ENCODE measurements around the gene INPP4A.

INPP4A gene

DNA sequence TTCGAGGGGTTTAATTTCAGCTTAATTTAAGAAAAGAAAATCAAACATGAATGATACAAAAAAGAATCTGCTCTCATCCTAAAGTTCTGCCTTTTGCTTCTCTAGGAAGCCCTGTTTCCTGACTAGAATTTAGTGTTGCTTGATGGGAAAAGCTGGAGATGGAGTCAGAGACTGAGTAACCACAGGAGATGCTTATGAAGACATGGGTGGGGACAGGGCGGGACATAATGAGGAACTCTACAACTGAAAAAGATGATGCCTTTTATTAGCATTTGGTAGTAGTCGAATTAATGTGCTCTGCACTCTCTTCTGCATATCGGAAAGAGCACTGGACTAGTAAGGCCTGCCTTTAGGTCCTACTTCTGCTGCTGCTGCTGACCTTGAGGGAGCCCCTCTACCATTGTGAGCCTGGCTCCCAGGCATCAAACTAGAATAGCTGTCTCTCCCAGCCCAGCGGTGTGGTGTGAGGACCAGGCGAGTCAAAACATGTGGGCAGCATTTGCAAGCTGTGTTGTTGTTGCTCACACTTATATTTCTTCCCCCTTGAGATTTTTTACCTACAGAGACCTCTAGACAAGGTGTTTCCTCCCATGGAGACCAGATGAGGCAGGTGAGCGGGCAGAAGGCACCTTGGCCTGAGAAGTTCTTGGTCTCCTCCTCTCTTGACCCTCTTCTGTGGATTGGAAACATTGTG, 61.5 kb downstream of the INPP4A start:
- no peaks in the 10 kb centered on the region for H3K27me3 ChIP-seq (ENCODE audit: insufficient read depth, poor library complexity, severe bottlenecking)
- peaks cover 4% of the 10 kb centered on the region for H3K4me1 ChIP-seq (ENCODE audit: insufficient read depth, poor library complexity, severe bottlenecking)
- TF ChIP-seq, protein P1, sequence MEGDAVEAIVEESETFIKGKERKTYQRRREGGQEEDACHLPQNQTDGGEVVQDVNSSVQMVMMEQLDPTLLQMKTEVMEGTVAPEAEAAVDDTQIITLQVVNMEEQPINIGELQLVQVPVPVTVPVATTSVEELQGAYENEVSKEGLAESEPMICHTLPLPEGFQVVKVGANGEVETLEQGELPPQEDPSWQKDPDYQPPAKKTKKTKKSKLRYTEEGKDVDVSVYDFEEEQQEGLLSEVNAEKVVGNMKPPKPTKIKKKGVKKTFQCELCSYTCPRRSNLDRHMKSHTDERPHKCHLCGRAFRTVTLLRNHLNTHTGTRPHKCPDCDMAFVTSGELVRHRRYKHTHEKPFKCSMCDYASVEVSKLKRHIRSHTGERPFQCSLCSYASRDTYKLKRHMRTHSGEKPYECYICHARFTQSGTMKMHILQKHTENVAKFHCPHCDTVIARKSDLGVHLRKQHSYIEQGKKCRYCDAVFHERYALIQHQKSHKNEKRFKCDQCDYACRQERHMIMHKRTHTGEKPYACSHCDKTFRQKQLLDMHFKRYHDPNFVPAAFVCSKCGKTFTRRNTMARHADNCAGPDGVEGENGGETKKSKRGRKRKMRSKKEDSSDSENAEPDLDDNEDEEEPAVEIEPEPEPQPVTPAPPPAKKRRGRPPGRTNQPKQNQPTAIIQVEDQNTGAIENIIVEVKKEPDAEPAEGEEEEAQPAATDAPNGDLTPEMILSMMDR (IDR thresholded peaks at IDR 0.05; ENCODE audit: poor library complexity, severe bottlenecking) = no peak
- H3K4me3 ChIP-seq (ENCODE audit: severe bottlenecking) = no peak overlapping the region
- H3K36me3 ChIP-seq (ENCODE audit: low read depth) = no peaks in the 10 kb centered on the region
- ATAC-seq (ENCODE audit: low read depth) (no peak; the same call in 2 of the 3 replicates), DNase-seq (ENCODE audit: low spot score) (no peak)
- no peaks in the 10 kb centered on the region for H3K9me3 ChIP-seq (ENCODE audit: severe bottlenecking)
- no peak overlapping the region for H3K27ac ChIP-seq (ENCODE audit: poor library complexity, severe bottlenecking)

DNA sequence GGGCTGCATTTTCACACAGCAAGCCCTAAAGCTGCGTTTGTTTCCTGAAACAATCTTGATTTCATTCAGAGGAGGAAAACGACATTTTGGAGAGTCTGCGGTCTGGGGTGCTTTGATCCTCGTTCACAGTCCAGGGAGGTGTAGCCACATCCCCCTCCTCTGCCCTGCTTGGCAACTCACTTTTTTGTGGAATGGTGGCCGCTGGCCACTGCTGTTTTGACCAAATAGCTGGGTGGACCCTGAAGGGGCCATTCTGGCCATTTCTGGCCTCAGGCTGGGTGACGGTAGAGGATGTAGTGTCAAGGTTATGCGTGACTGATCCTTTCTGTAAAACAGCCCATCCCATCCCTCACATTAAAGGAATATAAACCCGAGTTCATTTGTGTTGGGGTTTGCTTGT, 62.2 kb downstream of the INPP4A start:
- no peaks in the 10 kb centered on the region for H3K9me3 ChIP-seq (ENCODE audit: severe bottlenecking)
- H3K36me3 ChIP-seq (ENCODE audit: low read depth) = no peaks in the 10 kb centered on the region
- peaks cover 4% of the 10 kb centered on the region for H3K4me1 ChIP-seq (ENCODE audit: insufficient read depth, poor library complexity, severe bottlenecking)
- no peak overlapping the region for H3K4me3 ChIP-seq (ENCODE audit: severe bottlenecking)
- TF ChIP-seq, protein P1 (IDR thresholded peaks at IDR 0.05; ENCODE audit: poor library complexity, severe bottlenecking) = no peak
- H3K27ac ChIP-seq (ENCODE audit: poor library complexity, severe bottlenecking) = no peak overlapping the region
- no peaks in the 10 kb centered on the region for H3K27me3 ChIP-seq (ENCODE audit: insufficient read depth, poor library complexity, severe bottlenecking)
- DNase-seq (ENCODE audit: low spot score) (no peak), ATAC-seq (ENCODE audit: low read depth) (no peak)

DNA sequence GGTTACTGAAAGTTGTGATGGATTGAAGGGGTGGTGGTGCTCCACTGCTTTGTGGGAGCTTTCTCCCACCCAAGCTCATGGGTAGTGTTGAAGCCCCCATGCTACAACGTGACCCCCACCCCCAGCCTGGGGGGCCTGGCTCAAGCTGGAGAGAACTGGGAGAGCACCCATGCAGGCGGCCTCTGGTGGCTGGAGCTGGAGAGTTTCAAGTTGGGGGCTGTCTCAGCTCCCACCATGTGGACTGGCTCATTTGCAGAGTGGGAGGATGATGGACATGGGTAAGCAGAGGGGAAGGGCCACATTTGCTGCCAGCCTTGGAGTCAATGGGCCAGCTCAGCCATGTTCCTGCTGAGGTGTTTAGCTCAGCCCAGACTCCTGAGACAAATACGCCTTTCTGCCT, 62.8 kb downstream of the INPP4A start:
- Histone ChIP-seq H3K4me1 (ENCODE audit: insufficient read depth, poor library complexity, severe bottlenecking) (peaks cover 4% of the 10 kb centered on the region), H3K9me3 (ENCODE audit: severe bottlenecking) (no peaks in the 10 kb centered on the region), H3K36me3 (ENCODE audit: low read depth) (no peaks in the 10 kb centered on the region), H3K27me3 (ENCODE audit: insufficient read depth, poor library complexity, severe bottlenecking) (no peaks in the 10 kb centered on the region), H3K4me3 (ENCODE audit: severe bottlenecking) (no peak overlapping the region), H3K27ac (ENCODE audit: poor library complexity, severe bottlenecking) (no peak overlapping the region)
- TF ChIP-seq, protein P1 (IDR thresholded peaks at IDR 0.05; ENCODE audit: poor library complexity, severe bottlenecking) = no peak
- DNase-seq (ENCODE audit: low spot score) = no peak
- no peak for ATAC-seq (ENCODE audit: low read depth)

DNA sequence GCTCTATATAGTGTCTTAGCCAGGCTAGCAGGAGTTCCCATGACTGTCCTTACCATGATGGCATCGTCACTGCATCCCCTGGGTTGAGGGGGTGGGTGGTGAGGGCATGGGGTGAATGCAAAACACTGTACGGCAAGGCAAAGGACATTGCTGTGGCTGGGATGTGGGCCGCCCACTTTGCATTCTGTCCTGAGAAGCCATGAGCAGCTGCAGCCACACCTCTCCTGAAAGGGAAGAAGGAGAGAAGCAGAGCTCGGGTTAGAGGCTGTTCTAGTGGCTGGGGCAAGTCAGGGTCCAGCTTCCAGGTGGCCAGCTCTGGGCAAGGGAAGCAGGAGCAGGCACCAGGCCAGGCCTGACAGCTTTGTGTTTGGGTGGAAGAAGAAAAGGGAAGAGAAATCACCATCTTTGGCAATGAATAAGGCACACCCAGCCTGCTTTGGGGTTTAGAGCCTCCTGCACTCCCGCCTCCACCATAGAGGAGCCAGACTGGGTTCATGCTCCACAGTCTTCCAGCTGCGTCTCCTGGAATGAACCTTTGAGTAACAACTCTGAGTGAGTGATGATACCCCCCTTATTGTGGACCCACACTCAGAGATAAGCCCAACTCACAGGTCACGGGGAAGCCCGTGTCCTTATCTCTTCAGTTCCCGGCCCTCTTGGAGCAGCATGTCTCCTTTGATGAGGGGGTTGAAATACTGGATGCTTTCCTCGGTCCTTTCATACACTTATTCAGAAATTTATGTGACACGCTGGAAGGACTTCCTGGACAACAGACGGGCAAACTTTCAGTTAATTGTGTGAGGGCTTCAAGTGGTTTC, 63.4 kb downstream of the INPP4A start:
- TF ChIP-seq, protein P1 (IDR thresholded peaks at IDR 0.05; ENCODE audit: poor library complexity, severe bottlenecking) = no peak
- Histone ChIP-seq H3K9me3 (ENCODE audit: severe bottlenecking) (no peaks in the 10 kb centered on the region), H3K27me3 (ENCODE audit: insufficient read depth, poor library complexity, severe bottlenecking) (no peaks in the 10 kb centered on the region), H3K4me3 (ENCODE audit: severe bottlenecking) (no peak overlapping the region), H3K4me1 (ENCODE audit: insufficient read depth, poor library complexity, severe bottlenecking) (peaks cover 4% of the 10 kb centered on the region), H3K27ac (ENCODE audit: poor library complexity, severe bottlenecking) (no peak overlapping the region), H3K36me3 (ENCODE audit: low read depth) (no peaks in the 10 kb centered on the region)
- DNase-seq (ENCODE audit: low spot score) = no peak
- no peak for ATAC-seq (ENCODE audit: low read depth)

DNA sequence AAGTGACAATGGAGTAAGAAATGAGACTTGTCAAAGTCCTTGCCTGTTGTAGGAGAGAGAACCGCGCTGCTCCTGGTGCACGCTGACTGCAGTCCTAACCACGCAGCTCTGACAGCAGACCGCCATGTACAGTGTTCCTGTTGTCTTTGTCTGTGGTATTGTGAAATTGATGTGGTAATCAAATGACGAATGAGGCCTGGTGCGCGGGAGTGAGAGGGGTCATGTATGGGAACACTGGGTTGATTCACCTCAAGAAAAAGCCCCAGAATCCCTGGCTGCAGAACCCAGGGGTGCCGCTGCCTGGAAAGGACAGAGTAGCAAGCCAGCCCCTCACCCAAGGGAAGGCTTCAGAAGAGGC, 64.0 kb downstream of the INPP4A start:
- H3K27ac ChIP-seq (ENCODE audit: poor library complexity, severe bottlenecking) = no peak overlapping the region
- TF ChIP-seq, protein P1 (IDR thresholded peaks at IDR 0.05; ENCODE audit: poor library complexity, severe bottlenecking) = no peak

More for the DNA sequence above, 64.0 kb downstream of the INPP4A start:
- no peak for ATAC-seq (ENCODE audit: low read depth)
- no peaks in the 10 kb centered on the region for H3K27me3 ChIP-seq (ENCODE audit: insufficient read depth, poor library complexity, severe bottlenecking)
- H3K4me1 ChIP-seq (ENCODE audit: insufficient read depth, poor library complexity, severe bottlenecking) = peaks cover 4% of the 10 kb centered on the region
- DNase-seq (ENCODE audit: low spot score) = no peak
- no peaks in the 10 kb centered on the region for H3K9me3 ChIP-seq (ENCODE audit: severe bottlenecking)
- no peak overlapping the region for H3K4me3 ChIP-seq (ENCODE audit: severe bottlenecking)
- no peaks in the 10 kb centered on the region for H3K36me3 ChIP-seq (ENCODE audit: low read depth)

Measured in RWPE2 (cell line).